Measurements from ENCODE around the gene AQP1. TPM values are rescaled to one million over a fixed set of nuclear protein-coding genes. Genes with fewer than 3 reads are reported as not detected.

The AQP1 gene
- polyA plus RNA-seq, 1 donor (not counting 4 experiments of a cell fraction or from before 2014, with no cell fraction given), result 0.07 TPM

- dilution Hi-C loops (cut with MboI; ENCODE audit: extremely low pct_ligation_motif_present, low sequenced_read_pairs), result no loop called here
- no peak for DNase-seq (ENCODE audit: low read depth, low spot score)
Observed at GRCh38 chr7:30965372-30965771, 53.7 kb downstream of the AQP1 start.

GRCh38 chr7:30965883-30966282 is 54.2 kb downstream of the AQP1 start:
- Histone ChIP-seq H3K4me3 (ENCODE audit: control insufficient read depth in 2 of 3, extremely low read depth in 1 of 3, insufficient read depth in 2 of 3, low read depth in 1 of 3, low read length in 3 of 3) (no peak overlapping the region), H3K4me2 (ENCODE audit: control insufficient read depth, extremely low read depth, insufficient read depth, low read depth, low read length) (no peak overlapping the region), H3K9ac (ENCODE audit: control insufficient read depth, extremely low read depth, insufficient read depth, low read length) (no peak overlapping the region), H4K20me1 (ENCODE audit: control insufficient read depth, extremely low read depth, insufficient read depth, low read length) (no peaks in the 10 kb centered on the region), H3K79me2 (ENCODE audit: control insufficient read depth, insufficient read depth, low read length) (no peaks in the 10 kb centered on the region), H3K9me3 (ENCODE audit: control insufficient read depth, low read depth, low read length) (no peaks in the 10 kb centered on the region), H3K27me3 (ENCODE audit: control insufficient read depth, extremely low read depth, insufficient read depth, low read length) (peaks cover 10% of the 10 kb centered on the region), H3K9me1 (ENCODE audit: control insufficient read depth, extremely low read depth, insufficient read depth, low read length) (no peaks in the 10 kb centered on the region), H3K27ac (ENCODE audit: control insufficient read depth, insufficient read depth, low read length) (no peak overlapping the region), H3K36me3 (ENCODE audit: control insufficient read depth in 2 of 2, extremely low read depth in 1 of 2, insufficient read depth in 2 of 2, low read length in 2 of 2) (no peaks in the 10 kb centered on the region), H2AFZ (ENCODE audit: control insufficient read depth, low read length) (no peak overlapping the region), H3K4me1 (ENCODE audit: control insufficient read depth, extremely low read depth, insufficient read depth, low read length) (no peaks in the 10 kb centered on the region)
- DNase-seq (ENCODE audit: low read depth, low spot score) (no peak), FAIRE-seq (no peak)
- dilution Hi-C loops (cut with MboI; ENCODE audit: extremely low pct_ligation_motif_present, low sequenced_read_pairs), result no loop called here
- TF ChIP-seq CTCF (optimal IDR thresholded peaks at IDR 0.05 in 1 of 3, IDR thresholded peaks at IDR 0.05 in 1 of 3, conservative IDR thresholded peaks at IDR 0.05 in 1 of 3; ENCODE audit: extremely low read depth in 1 of 3, insufficient read depth in 2 of 3, low read length in 3 of 3) (no peak), EZH2 (IDR thresholded peaks at IDR 0.05; ENCODE audit: low read length) (no peak)

More at GRCh38 chr7:30965372-30965771, 53.7 kb downstream of the AQP1 start:
- Histone ChIP-seq H3K79me2 (ENCODE audit: control insufficient read depth, insufficient read depth, low read length) (no peaks in the 10 kb centered on the region), H3K27ac (ENCODE audit: control insufficient read depth, insufficient read depth, low read length) (no peak overlapping the region), H3K36me3 (ENCODE audit: control insufficient read depth in 2 of 2, extremely low read depth in 1 of 2, insufficient read depth in 2 of 2, low read length in 2 of 2) (no peaks in the 10 kb centered on the region), H3K9me3 (ENCODE audit: control insufficient read depth, low read depth, low read length) (no peaks in the 10 kb centered on the region), H3K9ac (ENCODE audit: control insufficient read depth, extremely low read depth, insufficient read depth, low read length) (no peak overlapping the region), H3K4me2 (ENCODE audit: control insufficient read depth, extremely low read depth, insufficient read depth, low read depth, low read length) (no peak overlapping the region), H3K9me1 (ENCODE audit: control insufficient read depth, extremely low read depth, insufficient read depth, low read length) (no peaks in the 10 kb centered on the region), H2AFZ (ENCODE audit: control insufficient read depth, low read length) (no peak overlapping the region), H3K4me3 (ENCODE audit: control insufficient read depth in 2 of 3, extremely low read depth in 1 of 3, insufficient read depth in 2 of 3, low read depth in 1 of 3, low read length in 3 of 3) (no peak overlapping the region), H3K4me1 (ENCODE audit: control insufficient read depth, extremely low read depth, insufficient read depth, low read length) (no peaks in the 10 kb centered on the region), H4K20me1 (ENCODE audit: control insufficient read depth, extremely low read depth, insufficient read depth, low read length) (no peaks in the 10 kb centered on the region), H3K27me3 (ENCODE audit: control insufficient read depth, extremely low read depth, insufficient read depth, low read length) (peaks cover 9% of the 10 kb centered on the region)
- no peak for TF ChIP-seq EZH2 (IDR thresholded peaks at IDR 0.05; ENCODE audit: low read length)
- TF ChIP-seq CTCF (optimal IDR thresholded peaks at IDR 0.05 in 1 of 3, IDR thresholded peaks at IDR 0.05 in 1 of 3, conservative IDR thresholded peaks at IDR 0.05 in 1 of 3; ENCODE audit: extremely low read depth in 1 of 3, insufficient read depth in 2 of 3, low read length in 3 of 3), result no peak
- no peak for FAIRE-seq
